Suprapubic skin (tissue), 4 donors: Measurements from ENCODE around the gene DLGAP4. TPM values are rescaled to one million over a fixed set of nuclear protein-coding genes. Genes with fewer than 3 reads are reported as not detected.

Experiments
- DNase-seq, 2 donors: peaks; one replicate each; pipeline ENCODE4 v3.0.0-alpha.2; 2019; ENCODE audit warnings: low spot score in 2 of 2
- H3K27ac ChIP-seq: fragments of 200-600 bp; sonication (generic); one replicate; pipeline ENCODE4 v1.5.1; 2019
- H3K27me3 ChIP-seq: fragments of 200-600 bp; sonication (generic); one replicate; pipeline ENCODE4 v1.5.1; 2019
- H3K36me3 ChIP-seq: fragments of 200-600 bp; sonication (generic); one replicate; pipeline ENCODE4 v1.5.1; 2019
- H3K4me1 ChIP-seq: fragments of 200-600 bp; sonication (generic); one replicate; pipeline ENCODE4 v1.5.1; 2019
- H3K4me3 ChIP-seq: fragments of 200-600 bp; sonication (generic); one replicate; pipeline ENCODE4 v1.5.1; 2019; ENCODE audit warnings: mild to moderate bottlenecking
- H3K9me3 ChIP-seq: fragments of 200-600 bp; sonication (generic); one replicate; pipeline ENCODE4 v1.5.1; 2019
- EP300 ChIP-seq: sonication (generic); formaldehyde crosslinking; IDR thresholded peaks from one replicate; pipeline ENCODE4 v1.6.1; 2017; ENCODE audit warnings: antibody characterized with exemption
- POLR2A ChIP-seq, 2 donors: fragments of 450-650 bp; IDR thresholded peaks; one replicate each; pipeline ENCODE4 v1.6.1; 2017; ENCODE audit warnings: antibody characterized with exemption in 2 of 2, mild to moderate bottlenecking in 2 of 2, moderate library complexity in 2 of 2
- POLR2AphosphoS5 ChIP-seq, 3 donors: sonication (generic); formaldehyde crosslinking; IDR thresholded peaks; one replicate each; pipeline ENCODE4 v1.6.1; 2017; ENCODE audit warnings: antibody characterized with exemption in 3 of 3
- WGBS: methylation state at CpG from one replicate; pipeline ENCODE4 v1.1.5; 2018; 5-methylcytosine and 5-hydroxymethylcytosine counted together
- total RNA-seq, 4 donors: library from RNA; depleted of rRNA; stranded (reverse); fragments of >200 nt; gene quantifications; one replicate each; pipeline ENCODE4 v1.1.0, GENCODE V29; 2016
- TF ChIP-seq, protein P1 (sequence below), 2 donors: fragments of 200-600 bp in 1 of 2; fragments of 450-650 bp in 1 of 2; sonication (generic) in 1 of 2; IDR thresholded peaks; one replicate each; pipeline ENCODE4 v1.5.1; 2016 to 2019; ENCODE audit warnings: antibody characterized with exemption in 2 of 2, mild to moderate bottlenecking in 1 of 2, moderate library complexity in 1 of 2

Gene DLGAP4
- total RNA-seq, 4 donors from 2014 or later: 69.5 to 120 (median 96.8) TPM

DNA sequence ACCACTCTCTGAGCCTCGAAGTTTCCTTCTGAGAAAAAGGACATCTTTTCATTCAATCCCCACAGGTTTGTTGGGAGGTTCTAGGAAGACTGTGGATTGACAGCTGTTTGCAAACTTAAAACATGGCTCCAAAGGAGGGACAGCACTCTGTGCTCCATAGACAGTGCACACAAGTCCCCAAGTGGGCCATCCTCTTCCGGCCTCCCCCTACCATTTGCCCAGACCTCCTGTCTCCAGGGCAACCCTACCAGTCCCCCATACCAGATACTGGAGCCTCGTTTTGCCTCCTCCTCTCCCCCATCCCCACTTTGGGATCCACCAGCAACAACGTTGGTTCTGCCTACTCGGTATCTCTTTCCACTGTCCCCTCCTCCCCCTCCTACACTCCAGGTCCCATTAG lies 8.5 kb upstream of the DLGAP4 start:
- Histone ChIP-seq H3K27me3 (peaks cover 54% of the 10 kb centered on the region), H3K9me3 (no peaks in the 10 kb centered on the region), H3K4me1 (no peaks in the 10 kb centered on the region), H3K36me3 (no peaks in the 10 kb centered on the region), H3K27ac (no peak overlapping the region), H3K4me3 (no peak overlapping the region)
- WGBS: 61% methylated on average over 5 of the region's 5 CpGs
- no peak for DNase-seq
- no peak for TF ChIP-seq POLR2A (IDR thresholded peaks at IDR 0.05)
- TF ChIP-seq EP300: no peak
- no peak for TF ChIP-seq POLR2AphosphoS5 (IDR thresholded peaks at IDR 0.05)
- TF ChIP-seq, protein P1, sequence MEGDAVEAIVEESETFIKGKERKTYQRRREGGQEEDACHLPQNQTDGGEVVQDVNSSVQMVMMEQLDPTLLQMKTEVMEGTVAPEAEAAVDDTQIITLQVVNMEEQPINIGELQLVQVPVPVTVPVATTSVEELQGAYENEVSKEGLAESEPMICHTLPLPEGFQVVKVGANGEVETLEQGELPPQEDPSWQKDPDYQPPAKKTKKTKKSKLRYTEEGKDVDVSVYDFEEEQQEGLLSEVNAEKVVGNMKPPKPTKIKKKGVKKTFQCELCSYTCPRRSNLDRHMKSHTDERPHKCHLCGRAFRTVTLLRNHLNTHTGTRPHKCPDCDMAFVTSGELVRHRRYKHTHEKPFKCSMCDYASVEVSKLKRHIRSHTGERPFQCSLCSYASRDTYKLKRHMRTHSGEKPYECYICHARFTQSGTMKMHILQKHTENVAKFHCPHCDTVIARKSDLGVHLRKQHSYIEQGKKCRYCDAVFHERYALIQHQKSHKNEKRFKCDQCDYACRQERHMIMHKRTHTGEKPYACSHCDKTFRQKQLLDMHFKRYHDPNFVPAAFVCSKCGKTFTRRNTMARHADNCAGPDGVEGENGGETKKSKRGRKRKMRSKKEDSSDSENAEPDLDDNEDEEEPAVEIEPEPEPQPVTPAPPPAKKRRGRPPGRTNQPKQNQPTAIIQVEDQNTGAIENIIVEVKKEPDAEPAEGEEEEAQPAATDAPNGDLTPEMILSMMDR (IDR thresholded peaks at IDR 0.05): no peak

DNA sequence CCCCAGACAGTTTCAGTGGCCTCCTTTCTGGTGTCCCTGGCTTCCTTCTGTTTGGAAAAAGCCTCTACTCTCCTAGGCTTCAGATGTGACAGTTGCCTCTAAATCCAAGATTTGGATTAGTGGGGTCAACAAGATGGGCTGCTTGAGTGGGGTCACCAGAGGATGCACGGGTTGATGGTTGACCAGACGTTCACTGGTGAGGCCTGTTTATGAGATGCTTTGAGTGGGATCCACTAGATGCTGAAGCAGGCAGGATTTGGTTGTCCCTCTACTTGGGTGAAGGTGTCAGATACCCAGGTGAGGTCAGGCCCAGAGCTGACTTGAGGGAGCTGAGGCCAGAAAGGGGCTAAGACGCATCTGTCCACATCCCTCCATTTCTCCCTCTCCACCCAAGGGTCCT lies 8.1 kb upstream of the DLGAP4 start:
- H3K9me3 ChIP-seq: no peaks in the 10 kb centered on the region
- no peaks in the 10 kb centered on the region for H3K36me3 ChIP-seq
- WGBS: 89% methylated on average over 3 of the region's 3 CpGs
- H3K4me1 ChIP-seq: no peaks in the 10 kb centered on the region
- H3K4me3 ChIP-seq: no peak overlapping the region
- DNase-seq: no peak
- H3K27me3 ChIP-seq: peaks cover 58% of the 10 kb centered on the region
- TF ChIP-seq, protein P1 (IDR thresholded peaks at IDR 0.05): no peak
- no peak for TF ChIP-seq POLR2AphosphoS5 (IDR thresholded peaks at IDR 0.05)
- no peak for TF ChIP-seq EP300
- no peak for TF ChIP-seq POLR2A (IDR thresholded peaks at IDR 0.05)
- H3K27ac ChIP-seq: no peak overlapping the region

DNA sequence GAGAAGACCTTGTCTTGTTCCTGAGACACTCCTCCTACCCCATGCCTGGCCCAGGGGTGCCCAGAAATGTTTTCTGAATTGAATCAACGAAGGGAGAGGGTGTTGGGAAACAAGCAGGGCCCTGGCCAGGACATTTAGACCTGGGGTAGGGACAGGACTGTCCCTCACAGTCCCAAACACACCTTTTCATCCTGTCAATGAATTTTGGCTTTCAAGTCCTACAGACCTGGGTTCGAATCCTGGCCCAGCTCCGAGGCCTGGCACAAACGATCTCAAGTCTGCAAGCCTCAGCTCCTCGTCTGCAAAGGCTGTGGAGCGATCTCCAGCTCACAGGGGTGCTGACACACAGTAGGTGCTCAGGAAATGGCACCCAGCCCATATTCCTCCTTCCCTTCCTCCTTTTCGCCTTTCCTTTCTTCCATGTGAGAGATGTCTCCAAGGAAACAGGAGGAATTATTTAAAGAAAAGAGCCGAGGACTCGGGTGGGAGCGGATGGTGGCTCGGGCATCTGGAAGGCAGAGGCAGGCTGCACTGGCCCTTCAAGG lies 7.3 kb upstream of the DLGAP4 start:
- no peaks in the 10 kb centered on the region for H3K9me3 ChIP-seq
- no peaks in the 10 kb centered on the region for H3K36me3 ChIP-seq
- TF ChIP-seq POLR2A (IDR thresholded peaks at IDR 0.05) (no peak), POLR2AphosphoS5 (IDR thresholded peaks at IDR 0.05) (no peak), EP300 (no peak)
- TF ChIP-seq, protein P1 (IDR thresholded peaks at IDR 0.05): no peak
- no peak for DNase-seq
- peaks cover 66% of the 10 kb centered on the region for H3K27me3 ChIP-seq
- H3K4me1 ChIP-seq: no peaks in the 10 kb centered on the region
- no peak overlapping the region for H3K27ac ChIP-seq
- no peak overlapping the region for H3K4me3 ChIP-seq
- WGBS: 77% methylated on average over 11 of the region's 11 CpGs

DNA sequence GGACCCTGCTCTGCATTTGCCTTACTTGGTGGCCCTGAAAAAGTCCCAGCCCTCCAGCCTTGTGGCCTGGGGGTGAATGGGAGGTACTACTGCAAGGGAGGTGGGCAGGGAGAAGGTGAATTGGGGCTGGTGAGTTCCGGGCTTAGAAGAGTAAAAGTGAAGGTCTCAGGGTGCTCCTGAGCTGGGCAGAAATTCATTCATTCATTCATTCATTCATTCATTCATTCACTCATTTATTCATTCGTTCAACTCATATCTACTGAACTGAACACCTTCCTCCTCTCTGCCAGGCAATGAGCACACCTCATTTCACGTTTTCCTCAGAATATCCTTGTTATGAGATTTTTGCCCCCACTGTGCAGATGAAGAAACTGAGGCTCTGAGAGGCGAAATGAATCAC lies 6.7 kb upstream of the DLGAP4 start:
- no peak overlapping the region for H3K4me3 ChIP-seq
- H3K27ac ChIP-seq: no peak overlapping the region
- H3K27me3 ChIP-seq: peaks cover 69% of the 10 kb centered on the region
- H3K4me1 ChIP-seq: no peaks in the 10 kb centered on the region
- no peak for TF ChIP-seq POLR2AphosphoS5 (IDR thresholded peaks at IDR 0.05)
- no peak for TF ChIP-seq POLR2A (IDR thresholded peaks at IDR 0.05)
- TF ChIP-seq, protein P1 (IDR thresholded peaks at IDR 0.05): no peak
- TF ChIP-seq EP300: no peak
- no peaks in the 10 kb centered on the region for H3K9me3 ChIP-seq
- no peak for DNase-seq
- no peaks in the 10 kb centered on the region for H3K36me3 ChIP-seq
- 65% methylated on average over 4 of the region's 4 CpGs for WGBS

DNA sequence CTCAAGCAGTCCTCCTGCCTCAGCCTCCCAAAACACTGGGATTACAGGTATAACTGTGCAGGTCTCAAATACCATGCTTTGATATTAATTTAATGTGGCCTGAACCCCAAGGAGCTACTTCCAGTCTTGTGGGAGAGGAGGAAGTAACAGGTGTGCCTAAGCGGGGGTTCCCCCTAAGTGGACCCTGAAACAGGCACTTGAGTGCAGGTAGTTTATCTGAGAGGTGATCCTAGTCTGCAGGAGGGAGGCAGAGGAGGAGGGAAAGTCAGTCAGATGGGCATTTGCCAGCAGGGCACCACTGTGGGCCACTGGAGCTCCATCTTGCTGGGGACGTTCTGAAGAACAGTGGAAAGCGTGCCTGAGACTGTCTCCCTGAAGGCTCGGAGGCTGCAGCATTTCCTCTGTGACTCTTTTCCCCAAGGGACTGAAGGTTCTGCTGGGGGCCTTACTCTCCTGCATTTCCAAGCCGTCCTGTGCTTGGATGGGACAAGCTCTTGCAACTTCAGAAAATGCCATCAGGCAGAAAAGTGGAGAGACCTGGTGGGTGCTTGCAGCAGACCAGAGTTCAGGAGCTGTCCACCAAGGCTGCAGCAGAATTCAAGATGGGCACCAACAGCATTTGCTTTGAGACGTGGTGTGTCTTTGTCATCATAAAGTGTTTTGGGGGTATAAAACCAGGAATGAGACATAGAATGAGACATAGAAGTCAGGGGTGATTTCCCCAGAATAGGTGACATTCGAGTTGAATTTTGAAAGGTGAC lies 4.6 kb upstream of the DLGAP4 start:
- Histone ChIP-seq H3K4me1 (peaks cover 11% of the 10 kb centered on the region), H3K27me3 (peaks cover 90% of the 10 kb centered on the region), H3K4me3 (no peak overlapping the region), H3K9me3 (no peaks in the 10 kb centered on the region), H3K27ac (no peak overlapping the region), H3K36me3 (no peaks in the 10 kb centered on the region)
- DNase-seq: no peak
- no peak for TF ChIP-seq POLR2A (IDR thresholded peaks at IDR 0.05)
- no peak for TF ChIP-seq POLR2AphosphoS5 (IDR thresholded peaks at IDR 0.05)
- TF ChIP-seq, protein P1 (IDR thresholded peaks at IDR 0.05): no peak
- TF ChIP-seq EP300: no peak
- 70% methylated on average over 4 of the region's 7 CpGs for WGBS
